GM12872 (cell line): ENCODE measurements around the gene ZSCAN5B.
"Not testable (repeated sequence)": the region's sequence is repeated elsewhere in the genome, so short reads cannot be mapped to it uniquely, and the experiment has no call there.

ENCODE experiments used
- CTCF ChIP-seq: IDR thresholded peaks from 3 replicates; pipeline ENCODE4 v1.5.1; 2011; ENCODE audit warnings: low read depth, mild to moderate bottlenecking, low read length, moderate library complexity; ENCODE audit not compliant: insufficient read depth

ZSCAN5B gene, protein sequence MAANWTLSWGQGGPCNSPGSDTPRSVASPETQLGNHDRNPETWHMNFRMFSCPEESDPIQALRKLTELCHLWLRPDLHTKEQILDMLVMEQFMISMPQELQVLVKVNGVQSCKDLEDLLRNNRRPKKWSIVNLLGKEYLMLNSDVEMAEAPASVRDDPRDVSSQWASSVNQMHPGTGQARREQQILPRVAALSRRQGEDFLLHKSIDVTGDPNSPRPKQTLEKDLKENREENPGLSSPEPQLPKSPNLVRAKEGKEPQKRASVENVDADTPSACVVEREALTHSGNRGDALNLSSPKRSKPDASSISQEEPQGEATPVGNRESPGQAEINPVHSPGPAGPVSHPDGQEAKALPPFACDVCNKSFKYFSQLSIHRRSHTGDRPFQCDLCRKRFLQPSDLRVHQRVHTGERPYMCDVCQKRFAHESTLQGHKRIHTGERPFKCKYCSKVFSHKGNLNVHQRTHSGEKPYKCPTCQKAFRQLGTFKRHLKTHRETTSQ

GRCh38 chr19:56197646-56198045 lies at the start of gene ZSCAN5B:
Gene ZSCAN5B, minus strand, starts transcription at chr19:56197783. Its CDS starts 4,731 bp downstream, at chr19:56193052.
- TF ChIP-seq CTCF = not testable (repeated sequence)

- TF ChIP-seq CTCF = no peak
These were observed 47.6 kb upstream of the ZSCAN5B start for GRCh38 chr19:56245121-56245740.

DNA sequence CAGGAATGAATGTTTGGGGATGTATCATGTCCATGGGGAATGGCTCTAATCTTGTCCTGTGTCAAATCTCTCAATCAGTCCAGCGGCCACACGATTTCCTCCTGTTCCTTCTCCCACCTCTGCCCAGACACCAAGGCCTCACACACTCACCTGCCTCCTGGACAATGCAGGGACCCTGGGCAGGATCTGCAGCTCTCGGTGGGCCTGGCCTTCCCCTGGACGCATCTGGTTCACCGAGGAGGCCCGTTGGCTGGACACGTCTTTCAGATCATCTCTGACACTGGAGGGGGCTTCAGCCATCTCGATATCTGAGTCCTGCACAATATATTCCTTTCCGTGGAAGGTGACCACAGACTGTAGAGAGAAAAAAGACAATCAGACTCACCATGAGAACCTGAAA lies 25.9 kb upstream of the ZSCAN5B start:
- TF ChIP-seq CTCF = no peak

DNA sequence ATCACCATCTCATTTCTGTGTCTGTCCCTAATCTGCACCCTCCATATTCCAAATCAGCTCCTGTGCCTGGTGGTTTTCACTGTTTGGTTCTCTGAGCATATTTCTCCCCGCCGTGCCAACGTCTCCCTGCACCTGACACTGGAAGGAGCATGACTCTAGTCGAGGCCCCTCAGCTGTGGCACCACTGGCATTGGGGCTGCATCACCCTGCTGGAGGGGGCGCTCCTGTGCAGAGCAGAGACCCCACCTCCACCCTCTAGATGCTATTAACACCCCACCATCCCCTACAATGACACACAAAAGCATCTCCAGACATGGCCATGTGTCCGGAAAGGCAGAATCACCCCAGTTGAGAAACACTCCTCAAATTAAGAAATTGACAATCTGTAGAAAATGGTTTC lies 25.3 kb upstream of the ZSCAN5B start:
- TF ChIP-seq CTCF = no peak

GRCh38 chr19:56221851-56222250 lies 24.3 kb upstream of the ZSCAN5B start:
- TF ChIP-seq CTCF = no peak

DNA sequence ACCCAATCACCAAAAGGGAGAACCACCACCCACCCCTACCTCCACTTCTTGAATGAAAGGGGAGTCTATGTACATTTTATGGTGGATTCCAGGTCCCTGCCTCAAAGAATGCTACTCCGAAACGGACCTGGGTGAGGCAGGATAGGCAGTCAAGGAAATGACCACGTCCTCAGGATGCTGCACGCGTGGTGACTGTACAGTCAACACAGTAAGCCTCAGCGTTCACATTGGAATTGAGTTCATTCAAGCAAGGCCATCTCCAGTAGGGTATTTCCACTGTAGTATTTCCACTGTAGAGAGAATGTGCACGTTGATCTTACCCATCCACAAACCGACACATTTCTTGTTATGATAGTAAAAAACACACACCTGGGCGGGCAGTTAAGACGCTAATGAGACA lies 21.4 kb upstream of the ZSCAN5B start:
- TF ChIP-seq CTCF = no peak

DNA sequence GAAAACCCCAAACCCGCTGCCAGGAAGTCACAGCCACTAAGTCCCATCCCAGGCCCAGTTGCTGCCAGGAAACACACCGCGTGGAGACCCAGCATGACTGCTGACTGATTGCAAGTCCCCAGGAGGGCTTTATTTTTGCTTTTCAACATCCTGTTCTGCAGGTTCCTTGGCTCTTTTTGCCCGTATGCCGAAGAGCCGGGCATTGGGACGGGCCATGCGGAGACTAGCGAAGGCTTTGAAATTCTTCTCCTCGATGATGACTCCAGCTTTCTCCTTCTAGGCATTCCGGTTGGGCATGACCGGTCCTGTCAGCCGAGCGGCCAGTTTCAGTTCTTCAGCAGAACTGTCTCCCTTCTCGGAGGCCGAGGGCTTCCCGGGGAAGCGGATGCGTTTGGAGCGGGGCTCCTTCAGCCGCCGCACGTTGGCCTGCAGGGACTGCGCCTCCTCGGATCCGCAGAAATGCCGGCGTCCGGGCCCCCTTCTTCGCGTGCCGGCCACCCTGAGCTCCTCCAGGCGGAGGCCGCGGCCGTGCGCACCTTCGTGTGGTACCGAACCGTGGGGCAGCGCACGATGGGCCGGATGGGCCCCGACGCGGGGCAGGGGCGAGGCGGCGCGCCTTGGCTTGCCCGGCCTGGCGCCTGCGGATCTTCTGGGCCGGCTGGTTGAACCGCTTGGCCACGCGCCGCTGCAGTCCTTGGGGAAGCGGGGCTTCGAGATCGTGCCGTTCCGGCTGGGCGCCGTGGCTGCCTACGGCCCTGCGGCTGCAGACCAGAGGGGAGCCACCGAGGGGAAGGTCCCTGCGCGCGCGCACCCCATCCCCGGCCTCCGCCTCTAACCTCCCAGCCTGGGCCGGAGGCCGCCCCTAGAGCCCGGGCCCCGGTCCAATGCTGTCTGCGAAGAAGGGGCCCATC lies 19.7 kb upstream of the ZSCAN5B start:
- TF ChIP-seq CTCF = no peak
